Measurements from ENCODE around the gene PCDH15.

DNA sequence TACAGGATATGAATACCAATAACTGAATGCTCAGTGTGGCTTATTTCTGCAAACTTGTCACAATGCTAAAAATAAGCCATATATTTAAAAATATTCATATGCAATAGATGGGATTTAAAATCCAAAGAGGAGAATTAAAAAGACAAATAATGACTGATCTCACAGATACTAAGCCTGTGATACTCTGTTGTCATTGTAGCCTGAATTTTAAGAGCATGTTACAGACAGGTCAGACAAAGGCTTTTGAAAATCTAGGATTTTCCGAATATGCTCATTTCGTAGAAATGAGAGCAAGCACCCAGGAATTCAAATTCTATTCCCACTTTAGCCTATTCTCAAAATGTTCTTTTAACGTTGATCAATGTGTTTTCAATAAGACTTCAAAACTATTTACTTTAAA lies 269.7 kb downstream of the PCDH15 start:
- TF ChIP-seq, protein P1, sequence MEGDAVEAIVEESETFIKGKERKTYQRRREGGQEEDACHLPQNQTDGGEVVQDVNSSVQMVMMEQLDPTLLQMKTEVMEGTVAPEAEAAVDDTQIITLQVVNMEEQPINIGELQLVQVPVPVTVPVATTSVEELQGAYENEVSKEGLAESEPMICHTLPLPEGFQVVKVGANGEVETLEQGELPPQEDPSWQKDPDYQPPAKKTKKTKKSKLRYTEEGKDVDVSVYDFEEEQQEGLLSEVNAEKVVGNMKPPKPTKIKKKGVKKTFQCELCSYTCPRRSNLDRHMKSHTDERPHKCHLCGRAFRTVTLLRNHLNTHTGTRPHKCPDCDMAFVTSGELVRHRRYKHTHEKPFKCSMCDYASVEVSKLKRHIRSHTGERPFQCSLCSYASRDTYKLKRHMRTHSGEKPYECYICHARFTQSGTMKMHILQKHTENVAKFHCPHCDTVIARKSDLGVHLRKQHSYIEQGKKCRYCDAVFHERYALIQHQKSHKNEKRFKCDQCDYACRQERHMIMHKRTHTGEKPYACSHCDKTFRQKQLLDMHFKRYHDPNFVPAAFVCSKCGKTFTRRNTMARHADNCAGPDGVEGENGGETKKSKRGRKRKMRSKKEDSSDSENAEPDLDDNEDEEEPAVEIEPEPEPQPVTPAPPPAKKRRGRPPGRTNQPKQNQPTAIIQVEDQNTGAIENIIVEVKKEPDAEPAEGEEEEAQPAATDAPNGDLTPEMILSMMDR (IDR thresholded peaks at IDR 0.05): no peak
- TF ChIP-seq POLR2A (IDR thresholded peaks at IDR 0.05): no peak

Data from testis (tissue), 2 donors.